ENCODE measurements around the gene HOXB6.

The HOXB6 gene

DNA sequence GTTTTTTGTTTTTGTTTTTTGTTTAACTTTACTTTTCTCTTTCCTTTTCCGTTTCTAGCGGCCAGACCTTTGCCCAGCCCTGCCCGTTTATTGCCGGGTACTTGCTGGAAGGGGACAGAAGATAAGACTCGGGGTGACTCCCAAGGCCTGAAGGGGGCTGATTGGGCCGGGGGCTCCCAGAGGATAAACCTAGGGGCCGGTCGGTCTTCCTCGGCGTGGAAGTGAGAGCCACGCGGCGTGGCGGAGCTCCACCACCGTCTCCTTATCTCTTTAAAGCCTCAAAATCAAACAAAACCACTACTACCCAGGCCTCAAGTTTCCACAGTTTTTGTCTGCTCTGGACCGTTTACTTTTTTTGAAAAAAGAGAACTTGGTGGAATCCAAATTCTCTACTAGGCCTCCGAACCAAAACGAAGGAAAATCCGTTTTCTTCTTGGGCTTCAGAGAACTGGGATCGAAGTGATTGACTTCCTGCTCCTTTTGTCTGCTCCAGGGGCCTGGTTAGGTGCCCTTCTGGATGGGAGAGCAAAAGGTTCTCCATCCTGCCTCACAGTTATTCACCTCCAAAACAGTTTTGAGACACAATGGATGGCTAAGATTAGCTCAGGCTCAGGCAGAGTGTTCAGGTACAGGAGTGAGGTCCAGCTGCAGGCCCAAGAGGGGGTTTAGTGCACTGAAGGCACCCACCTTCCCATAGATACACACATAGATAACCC, 29.9 kb upstream of the HOXB6 start:
- DNase-seq (ENCODE audit: low read depth), result no peak

DNA sequence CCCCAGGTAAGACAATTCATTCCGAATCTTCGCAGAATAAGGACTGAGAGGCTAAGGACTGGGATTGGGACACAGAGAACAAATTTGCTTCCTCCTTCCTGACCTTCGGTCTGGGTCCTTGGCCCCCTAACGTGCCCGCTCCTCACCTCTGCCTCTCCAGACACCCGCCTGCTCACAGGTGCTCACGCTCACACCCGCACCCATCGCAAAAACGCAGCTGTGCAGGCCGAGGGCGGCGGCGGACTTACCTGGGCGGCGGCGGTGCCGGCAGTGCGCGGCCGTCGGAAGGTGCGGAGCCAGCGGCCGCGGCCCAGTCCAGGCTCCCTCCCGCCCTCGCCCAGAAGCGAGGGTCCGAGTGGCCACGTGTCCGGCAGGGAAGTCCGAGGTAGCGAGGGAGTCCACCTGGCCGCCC, 28.5 kb upstream of the HOXB6 start:
- no peak for DNase-seq (ENCODE audit: low read depth)

DNA sequence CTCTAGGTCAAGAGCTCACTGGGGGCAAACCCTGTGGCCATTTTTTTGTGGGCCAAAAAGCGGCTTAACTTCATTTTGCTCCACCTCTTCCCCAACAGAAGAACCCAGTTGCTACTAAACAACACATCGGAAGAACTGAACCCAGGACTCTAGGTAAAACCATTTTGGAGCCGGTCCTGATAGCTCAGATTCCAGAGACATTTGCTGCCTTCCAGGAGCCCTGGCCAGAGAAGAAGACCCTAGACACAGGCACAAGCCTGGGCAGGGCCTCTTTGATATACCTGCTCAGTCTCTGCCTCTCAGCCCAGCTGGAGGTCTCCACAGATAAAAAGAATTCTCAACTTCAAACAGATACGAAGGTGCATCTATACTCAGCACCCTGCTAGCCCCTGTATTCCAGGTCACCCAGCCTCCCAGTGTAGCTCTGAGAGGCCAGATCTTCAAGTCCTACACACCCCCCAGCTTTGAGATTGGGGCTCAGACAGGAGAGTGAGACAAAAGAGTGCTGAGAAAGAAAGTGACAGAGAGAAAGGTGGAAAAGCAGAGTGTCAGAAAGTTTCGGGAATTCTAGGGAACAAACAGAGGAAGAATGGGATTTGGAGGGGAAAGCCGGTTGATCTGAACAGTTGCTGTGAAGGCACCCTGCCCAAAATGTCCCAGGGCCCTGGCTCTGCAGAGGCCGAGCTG, 27.9 kb upstream of the HOXB6 start:
- DNase-seq (ENCODE audit: low read depth), result no peak

DNA sequence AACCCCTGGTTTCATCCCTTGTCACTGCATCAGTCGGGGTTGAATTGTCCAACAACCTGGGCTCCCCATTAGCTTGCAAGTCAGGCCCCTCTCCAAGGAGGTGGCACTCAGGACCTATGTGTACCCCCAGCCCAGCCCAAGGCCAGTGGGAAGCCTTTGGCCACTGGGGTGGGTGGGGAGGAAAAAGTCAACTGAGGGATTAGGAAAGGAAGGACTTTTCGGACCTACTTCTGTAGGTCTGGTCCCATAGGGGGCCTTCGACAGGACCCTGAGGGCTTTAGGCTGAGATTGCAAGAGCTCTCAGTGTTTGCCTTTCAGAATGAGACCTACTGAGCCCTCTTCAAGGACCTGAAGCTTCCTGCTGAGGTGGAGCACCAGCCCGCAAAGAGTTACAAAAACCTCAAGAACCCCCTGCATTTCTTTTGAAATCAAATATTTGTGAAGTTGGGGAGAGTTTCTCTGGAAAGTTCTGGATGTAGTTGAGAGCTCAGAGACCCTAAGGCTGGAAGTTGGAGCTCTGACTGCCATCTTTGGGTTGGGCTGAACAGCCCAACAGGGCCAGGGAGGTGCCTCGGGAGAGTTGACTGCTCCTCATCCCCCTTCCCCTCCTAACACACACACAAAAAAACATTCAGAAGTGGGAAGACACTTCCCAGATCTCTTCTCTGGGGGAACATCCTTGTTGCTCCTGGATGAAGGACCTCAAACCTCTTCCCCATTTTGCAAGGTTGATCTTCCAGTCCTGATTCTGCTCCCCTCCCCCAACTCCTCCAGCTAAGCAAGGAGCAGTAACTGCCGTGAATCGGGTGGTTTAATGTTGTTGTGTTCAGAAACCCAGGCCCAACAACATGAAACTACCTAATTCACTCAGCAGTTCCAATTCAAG, 27.1 kb upstream of the HOXB6 start:
- DNase-seq (ENCODE audit: low read depth), result no peak

DNA sequence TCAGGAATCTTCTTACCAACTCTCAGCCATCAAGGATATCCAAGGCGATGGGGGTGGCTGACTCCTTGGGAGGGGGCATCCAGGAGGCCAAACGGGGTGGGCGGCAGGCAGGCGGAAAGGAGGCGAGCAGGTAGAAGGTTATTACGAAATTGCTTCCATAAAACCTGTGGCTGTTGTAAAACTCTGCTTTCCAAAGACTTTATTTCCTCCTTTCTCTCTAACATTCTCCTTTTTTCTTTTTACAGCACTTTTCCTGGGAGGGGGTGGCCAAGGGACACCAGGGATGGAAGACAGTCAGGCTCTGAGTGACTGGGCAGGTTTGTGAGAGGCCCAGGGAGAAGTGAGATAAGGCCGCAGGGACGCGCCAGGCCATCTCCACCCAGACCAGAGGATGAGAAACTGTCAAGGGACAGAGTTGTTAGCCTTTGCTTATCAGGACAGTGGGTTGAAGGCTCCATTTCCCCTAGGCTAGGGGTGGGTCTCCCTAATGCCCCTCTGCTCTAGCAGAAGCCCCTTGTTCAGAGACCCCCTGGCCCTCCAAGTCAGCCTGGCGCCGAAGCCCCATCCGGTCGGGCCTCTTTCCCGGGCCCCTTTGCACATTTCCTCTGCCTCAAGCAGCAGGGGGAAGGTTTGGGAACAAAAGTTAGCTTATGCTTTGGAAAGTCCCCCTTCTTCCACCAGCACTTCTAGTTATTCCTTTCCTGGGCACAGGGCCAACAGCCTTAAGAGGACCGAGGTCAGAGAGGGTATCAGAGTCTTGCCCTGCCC, 26.3 kb upstream of the HOXB6 start:
- no peak for DNase-seq (ENCODE audit: low read depth)

DNA sequence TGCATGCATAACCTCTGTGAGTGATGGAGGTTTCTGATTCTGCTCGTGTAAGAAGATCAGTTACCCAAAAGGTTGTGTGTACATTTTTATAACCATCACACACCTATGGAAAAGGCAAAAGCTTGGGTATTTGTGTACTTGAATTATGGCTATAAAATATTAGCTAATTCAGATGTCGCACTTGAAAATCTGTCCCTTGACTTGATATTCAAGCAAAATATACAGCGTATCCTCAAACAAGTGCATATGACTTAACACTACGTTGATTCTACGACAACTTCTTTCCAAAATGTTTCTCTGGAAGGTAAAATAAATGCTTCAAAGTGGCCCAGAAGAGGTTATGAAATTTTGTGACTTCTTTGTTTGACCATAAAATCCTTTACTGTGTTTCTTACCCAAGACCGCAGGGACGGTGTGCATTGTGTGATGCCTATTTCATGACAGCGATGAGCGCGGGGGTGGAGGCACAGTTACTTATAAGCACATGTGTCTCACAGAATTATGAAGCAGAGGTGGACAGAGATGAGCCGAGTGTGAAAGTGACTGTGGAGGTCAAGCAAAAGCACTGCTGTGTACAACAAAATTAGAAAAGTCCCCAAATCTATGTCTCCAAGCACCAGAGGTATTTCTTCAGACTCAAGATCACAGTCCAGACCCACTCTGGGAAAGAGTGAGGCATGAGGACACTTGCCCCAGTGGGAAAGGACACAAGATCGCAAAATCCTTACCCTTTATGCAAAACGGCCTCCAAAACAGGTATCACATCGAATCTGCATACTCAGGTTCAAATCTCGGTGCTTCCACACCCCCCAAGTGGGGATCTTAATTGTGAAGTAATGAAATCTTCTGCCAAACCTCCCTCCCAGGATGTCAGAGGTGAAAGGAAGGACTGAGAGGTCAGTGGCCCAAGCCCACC, 25.5 kb upstream of the HOXB6 start:
- DNase-seq (ENCODE audit: low read depth), result no peak

DNA sequence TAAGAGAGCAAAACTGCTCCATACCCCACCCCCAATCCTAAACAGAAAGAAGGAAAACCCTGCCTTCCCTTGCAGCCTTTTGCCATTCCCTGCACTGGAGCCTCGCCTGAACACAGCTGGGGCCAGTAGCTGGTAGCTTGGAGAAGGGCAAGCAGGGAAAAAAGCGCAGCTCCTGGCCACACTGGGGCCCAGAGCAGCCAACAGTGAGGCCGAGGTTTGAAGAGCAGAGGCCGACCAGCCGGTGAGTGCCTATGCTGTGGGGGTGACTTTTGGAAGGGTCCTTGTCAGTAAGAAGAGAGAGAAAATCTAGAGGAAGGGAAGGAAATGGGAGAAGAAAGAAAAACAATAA, 24.6 kb upstream of the HOXB6 start:
- no peak for DNase-seq (ENCODE audit: low read depth)

DNA sequence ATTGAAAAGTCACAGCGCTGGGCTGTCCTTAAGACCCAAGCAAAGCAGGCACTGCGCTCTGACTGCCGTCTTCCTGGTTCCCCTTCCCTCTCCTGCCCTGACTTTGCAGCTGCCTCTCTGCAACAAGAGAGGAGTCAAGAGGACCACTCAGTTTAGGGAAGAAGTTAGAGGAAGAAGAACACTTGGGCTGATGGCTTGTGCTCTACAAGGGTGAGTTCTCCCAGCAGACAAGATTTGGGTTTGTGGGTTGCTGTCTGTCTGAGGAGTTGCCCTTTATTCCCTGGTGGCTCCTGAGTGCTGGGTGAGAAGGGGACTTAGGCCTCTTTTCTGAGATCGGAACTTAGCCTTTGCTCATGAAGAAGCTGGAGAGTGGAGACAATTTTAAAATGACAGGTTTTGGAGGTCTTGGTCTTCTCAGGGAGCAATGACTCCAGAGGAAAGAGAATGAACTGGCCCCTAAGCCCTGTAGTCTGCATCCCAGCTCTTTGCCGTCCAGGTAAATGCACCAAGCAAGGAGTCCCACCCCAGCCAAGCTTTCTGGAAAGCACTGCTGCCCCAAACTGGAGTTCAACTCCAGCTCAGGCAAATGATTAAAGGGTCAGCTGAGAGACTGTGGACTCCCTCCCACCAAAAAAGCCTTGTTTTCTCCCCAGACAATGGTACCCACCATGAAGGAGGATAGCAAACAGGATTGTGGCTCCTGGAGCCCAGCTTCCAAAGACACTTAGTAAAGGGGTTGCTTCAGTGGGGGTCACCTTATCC, 24.0 kb upstream of the HOXB6 start:
- no peak for DNase-seq (ENCODE audit: low read depth)

DNA sequence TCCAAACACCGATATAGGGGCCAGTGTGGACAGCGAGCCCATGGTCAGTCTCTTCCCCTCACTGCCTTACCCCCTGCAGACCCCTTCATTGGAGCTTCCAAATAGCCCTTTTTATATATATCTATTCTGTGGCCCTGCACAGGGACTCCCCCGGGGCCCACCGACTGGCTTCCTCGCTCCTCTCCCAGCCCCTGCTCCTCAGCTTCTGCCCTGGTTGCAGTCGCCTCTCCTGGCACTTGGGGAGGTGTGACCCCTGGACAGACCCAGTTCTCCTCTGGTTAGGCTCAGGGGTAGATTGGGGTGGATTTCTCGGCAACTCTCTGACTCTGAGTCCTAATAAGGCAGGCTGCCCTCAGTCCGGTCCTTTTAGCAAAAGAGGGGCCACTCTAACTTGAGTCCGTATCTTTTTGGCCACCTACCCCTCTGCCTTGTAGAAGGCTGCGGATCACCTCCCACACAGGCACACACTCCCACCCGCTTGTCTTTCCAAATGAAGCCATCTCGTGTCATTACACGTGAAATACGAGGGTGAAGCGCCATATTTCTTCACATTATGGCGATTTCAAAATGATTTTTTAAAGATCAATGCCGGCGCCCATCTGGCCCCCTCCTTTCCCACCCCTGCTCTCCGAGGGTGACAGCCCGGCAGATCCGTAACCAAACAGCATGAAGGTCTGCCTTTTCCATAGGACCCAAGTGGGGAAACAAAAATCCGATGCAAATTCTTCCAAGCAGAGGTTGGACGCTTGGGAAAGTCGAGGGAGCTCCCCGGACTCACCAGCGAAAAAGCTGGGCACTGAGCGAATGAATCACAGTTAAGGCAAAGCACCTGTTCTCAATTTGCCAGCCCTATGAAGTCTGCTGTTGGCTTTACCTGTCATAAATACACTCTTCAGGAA, 23.1 kb upstream of the HOXB6 start:
- DNase-seq (ENCODE audit: low read depth), result no peak

DNA sequence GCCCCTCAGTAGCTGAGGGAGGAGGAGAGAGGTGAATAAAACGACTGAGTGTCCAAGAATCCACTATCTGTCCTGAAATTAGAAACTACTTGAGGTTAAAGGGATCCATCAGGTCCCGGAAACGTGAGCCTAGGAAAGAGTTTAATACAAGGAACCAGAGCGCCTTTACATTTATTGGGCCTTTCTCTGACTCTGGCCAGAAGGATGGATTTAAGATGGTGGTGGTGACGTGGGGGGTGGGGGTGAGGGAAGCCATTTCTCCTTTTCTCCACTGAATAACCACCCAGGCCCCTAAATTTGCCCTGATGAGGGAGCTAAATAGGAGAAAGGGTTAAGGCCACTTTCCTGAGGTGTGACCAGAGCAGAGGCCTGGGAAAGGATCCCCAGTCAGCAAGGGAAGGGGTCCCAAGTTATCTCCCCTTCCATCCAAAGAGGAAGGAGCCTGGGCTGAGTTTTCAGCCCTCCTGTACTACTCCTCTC, 22.4 kb upstream of the HOXB6 start:
- no peak for DNase-seq (ENCODE audit: low read depth)

DNA sequence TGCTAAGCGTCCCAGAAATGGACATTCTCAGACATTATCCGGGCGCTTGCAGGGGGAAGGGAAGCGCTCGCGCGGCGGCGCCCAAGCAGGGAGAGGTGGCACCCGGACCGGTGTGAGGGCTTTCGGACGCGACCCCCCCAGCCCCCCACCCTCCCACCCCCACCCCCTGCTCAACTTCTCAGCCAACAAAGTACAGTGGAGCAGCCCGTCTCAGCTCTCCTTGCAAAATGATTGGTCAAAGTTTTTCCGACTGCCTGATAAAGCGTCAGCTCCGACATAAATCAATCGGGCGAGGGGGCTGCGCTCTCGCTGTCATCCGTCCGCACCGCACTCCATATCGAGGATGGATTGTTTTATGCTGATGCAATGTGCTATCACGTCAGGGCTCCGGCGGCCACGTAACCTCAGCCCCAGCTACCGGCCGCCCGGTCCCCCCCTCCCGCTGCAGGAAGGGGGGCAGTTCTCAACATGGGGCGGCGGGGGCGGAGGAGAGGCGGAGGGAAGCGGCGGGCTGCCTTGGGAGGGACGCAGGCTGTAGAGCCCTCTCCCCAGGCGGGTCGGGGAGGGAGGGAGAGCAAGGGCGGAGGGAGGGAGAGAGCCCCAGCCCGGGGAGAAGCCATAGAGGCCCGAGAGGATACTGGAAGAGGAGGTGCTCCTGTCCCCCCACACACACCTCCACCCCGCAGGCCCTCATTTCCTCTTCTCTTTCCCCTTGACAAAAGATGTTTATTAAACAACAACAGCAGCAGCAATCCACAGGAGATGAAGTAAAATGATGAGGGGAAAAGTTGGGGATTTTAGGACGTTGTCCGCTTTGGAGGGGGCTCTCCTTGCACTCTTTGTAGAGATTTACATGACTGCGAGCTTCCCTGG, 21.7 kb upstream of the HOXB6 start, which contains the start of gene HOXB9:
TSS of gene HOXB9 (minus strand) at position 114 of the 873 bp plus-strand sequence. CDS start at position 25, 89 bp downstream.
- DNase-seq (ENCODE audit: low read depth), result no peak

DNA sequence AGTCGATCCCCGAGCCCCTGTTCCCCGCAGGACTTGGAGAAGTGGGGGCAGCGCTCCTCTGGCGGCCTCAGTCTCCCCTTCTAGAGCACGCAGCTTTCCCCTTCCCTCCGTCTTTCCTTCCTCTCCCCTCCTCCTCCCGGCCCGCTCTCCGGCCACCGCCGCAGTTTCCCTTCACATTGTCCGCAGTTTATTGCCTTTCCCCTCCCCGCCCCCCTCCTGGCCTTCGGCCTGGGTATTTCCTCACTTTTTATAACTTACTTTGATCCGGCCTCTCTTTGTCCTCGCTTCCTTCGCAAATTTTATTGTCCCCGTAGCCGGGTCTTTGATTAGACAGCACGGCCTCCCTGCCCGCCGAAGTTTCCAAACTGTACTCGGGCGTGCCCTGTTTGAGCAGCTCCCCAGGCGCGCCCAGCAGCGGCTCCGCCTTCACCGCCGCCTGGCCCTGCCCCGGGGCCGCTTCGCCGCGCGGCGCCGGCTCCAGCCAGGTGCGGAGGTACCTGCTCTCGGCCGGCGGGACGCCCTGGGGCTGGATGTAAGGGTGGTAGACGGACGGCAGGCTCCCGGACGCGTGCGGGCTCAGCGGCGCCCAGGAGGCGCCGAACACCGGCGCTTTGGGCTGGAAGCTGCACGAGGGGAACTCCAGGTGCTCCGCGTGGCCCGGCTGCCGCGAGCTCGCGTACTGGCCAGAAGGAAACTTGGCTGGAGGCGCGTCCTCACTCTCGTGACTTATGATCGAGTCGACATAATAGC, 20.9 kb upstream of the HOXB6 start:
- no peak for DNase-seq (ENCODE audit: low read depth)

DNA sequence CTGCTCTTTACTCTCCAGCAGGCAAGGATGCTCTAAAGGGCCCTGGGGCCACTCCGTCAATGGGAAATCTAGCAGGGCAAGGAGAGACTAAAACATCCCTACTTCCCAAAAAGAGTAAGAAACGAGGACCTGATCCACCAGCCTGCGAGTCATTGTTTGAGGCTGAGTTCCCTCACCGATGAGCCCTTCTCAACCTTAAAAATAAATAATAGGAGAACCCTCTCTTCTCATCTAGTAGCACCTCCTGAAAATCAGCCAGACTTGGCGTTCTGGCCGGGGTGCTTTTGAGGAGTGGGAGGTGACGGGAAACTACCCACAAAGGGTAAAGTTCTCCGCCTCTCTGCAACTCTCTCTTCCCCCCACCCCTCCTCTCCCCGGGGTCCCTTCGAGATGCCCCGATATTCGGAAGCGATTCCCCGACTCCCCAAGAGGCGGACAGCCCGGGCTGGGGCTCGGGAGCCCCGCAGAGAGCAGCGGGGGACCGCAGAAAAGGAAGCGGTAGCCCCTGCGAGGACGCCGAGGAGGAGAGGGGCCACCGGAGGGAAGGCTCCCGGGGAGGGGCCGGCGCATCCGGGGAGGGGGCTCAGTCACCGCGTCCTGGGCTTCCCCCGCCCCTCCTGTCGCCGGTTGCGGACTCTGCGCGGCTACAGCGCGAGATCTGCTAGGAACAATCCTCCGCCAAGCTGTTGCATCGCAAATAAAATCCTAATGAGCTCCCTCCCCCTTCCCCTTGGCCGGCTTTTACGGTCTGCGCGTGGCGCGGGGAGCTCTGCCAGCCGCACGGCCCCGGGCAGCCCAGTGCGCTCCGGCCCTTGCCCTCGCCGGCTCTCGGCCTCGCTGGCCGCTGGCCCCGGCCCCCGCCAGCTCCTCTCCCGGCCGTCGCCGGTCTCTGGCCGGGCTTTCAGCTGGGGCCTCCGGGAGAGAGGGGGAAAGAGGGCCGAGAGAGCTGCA, 20.0 kb upstream of the HOXB6 start:
- DNase-seq (ENCODE audit: low read depth), result no peak

DNA sequence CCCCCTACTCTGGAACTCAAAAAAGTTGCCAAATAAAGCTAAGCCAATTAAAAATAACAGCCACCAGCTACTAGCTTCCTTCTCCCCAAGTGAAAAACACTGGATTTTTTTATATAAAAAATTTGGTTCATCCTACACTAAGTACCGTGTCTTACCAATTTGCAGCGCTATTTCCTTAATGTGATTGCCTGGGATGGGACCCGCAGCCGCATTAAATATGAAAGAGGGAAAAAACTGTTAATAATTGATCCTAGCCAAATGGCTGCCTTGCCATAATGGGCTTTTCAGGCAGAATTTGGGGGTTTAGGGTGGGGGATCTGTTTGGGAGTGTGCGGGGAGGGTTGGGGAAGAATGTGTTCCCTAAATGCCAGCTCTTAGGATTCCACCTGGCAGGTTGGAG, 19.3 kb upstream of the HOXB6 start:
- DNase-seq (ENCODE audit: low read depth), result no peak

DNA sequence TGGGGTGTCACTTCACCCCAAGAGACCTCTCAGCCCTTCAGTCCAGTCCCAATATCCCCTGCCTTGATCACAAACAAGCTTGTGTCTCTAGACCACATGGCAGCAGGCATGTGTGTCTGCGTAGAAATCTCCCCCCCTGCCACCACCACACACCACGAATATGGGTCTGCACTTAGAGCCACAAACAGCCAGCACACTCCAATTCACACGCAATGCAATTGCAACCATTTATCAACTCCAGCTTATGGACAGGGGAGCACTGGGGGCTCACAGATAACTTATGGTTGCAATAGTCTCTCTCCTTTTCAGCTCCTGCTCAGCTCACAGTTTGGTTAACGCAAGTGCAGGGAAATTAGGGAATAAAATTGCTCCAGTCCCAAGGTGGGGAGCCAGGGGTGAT, 18.8 kb upstream of the HOXB6 start:
- DNase-seq (ENCODE audit: low read depth), result no peak

DNA sequence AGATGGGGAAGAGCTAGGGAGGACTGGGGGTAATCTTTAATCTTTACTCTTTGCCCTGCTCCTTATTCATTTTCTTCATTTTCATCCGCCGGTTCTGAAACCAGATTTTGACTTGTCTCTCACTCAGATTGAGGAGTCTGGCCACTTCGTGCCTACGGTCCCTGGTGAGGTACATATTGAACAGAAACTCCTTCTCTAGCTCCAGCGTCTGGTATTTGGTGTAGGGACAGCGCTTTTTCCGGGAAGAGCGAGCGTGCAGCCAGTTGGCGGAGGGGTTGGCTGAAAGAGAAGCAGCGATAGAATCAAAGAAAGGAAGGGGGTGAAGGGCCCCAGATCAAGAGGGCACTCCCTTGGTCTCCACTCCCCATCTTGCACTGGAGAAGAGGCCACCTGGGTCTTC, 18.1 kb upstream of the HOXB6 start:
- DNase-seq (ENCODE audit: low read depth), result no peak
